ENCODE measurements around the gene KDM3B.
A peak's percentile ranks its signal among the peaks of the same experiment; 100 is the strongest.

The KDM3B gene

DNA sequence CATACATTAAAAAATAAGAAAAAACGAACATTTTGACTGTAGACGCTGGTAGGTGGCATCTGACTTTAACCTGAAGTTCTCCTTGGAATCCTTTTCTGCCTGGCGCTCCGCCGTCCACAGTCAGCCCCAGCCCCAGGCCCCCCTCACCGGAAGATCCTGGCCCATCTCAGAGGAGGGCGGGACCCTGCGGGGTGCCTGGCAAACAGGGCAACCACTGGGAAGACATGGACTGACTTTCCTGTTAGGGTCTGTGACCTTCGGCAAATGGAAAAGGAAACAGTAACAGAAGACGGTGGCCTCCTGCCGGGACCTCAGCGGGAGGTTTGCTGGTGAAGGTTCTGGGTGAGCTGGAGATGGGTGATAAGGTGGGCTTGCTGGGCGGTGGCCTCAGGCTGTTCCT is 101.1 kb downstream of the KDM3B start:
- no peak for DNase-seq (ENCODE audit: low read depth)

DNA sequence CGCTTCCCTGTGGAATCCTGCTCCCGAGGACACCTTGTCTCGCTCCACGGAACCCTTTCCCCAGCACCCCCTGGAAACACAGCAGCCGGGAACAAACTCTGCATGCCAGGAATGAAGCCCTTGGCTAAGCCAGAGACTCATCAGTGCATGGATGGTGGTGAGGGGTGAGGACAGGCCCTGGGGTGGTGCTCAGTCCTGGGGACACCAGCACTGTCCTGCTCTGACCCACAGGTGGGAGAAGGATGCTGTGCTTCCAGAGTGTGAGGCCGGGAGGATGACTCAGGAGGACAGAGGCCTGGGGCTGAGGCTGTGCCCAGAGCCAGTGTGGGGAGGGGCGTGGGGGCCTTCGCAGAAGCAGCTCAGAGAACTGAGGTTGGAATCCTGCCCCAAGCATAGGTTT is 101.6 kb downstream of the KDM3B start:
- DNase-seq (ENCODE audit: low read depth): no peak

DNA sequence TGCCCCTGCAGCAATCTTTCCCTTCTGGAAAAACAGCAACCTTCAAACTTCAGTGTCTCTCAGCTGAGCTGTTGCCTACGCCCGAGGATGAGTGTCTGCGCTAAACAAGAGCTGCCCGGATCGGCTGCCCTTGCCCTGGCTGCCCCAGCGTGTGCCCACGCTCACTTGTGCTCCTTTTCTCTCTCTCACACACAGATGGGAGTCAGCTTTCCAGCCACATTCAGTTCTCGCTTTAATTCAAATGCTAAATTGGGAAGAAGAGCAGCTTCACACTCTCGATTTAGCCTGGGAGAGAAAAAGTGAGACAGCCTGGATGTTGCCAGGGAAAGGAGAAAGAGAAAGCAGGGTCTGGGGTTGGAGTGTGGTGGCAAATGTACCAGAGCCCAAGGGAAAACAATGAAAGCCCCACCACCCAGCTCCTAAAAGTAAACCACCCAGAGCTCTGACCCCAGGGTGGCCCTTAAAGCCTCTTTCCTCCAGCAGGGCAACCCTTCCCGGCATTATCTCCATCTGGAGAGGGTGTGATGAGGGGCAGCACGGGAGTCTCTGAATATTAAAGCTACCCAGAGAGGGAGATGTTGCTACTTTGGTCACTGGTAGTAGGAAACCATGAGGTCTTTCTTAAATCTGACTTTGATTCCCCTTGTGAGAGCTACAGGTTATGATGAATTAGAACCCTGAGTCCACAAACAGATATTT is 102.9 kb downstream of the KDM3B start:
- DNase-seq (ENCODE audit: low read depth): no peak

DNA sequence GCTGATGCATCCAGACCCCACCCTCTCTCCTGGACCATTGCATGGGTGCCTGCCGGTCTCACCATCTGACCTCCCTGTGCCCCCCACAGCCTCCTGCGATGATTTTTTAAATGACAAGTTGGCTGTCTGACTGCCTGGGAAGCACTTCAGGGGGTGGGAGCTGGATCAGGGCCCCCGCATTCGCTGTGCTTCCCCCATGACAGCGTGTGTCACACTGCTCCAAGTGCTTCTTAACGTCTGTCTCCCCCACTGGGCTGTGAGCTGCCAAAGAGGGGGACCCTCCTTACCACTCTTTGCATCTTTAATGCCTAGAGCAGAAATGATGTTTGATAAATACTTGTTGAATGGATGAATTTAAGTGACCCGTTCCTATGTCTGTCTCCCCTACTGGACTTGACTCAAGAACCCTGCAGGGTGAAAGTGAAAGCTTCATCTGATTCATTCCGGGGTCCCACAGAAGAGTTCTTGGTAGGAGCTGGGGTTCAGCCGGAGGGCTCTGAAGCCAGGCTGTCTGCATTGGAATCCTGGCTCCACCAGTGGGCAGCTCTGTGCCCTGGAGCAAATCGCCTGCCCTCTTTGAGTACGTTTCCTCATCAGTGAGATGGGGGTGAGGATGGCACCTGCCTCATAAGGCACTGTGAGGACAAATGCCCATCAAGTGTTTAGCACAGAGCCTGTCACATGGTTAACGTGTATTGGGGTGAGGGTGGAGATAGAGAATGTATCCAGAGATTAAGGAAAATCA is 105.2 kb downstream of the KDM3B start:
- no peak for DNase-seq (ENCODE audit: low read depth)

DNA sequence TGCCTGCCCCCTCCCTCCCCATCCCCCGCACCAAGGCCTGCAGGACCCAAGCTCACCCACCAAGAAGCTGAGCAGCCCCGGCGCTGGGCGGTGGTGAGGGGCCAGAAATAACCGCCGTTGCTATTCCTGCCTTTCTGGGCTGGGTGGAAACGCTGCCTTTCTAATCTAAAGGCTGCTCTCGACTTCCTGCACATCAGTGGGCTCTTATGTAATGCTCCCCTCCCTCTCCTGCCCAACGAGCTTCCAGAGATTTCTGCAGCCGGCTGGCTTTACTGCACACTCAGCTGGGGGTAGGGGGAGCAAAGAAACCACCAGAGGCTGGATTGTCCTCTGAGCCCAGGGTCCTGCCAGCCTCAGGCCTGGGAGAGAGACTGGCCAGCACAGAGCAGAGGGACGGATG is 105.9 kb downstream of the KDM3B start:
- DNase-seq (ENCODE audit: low read depth): no peak

DNA sequence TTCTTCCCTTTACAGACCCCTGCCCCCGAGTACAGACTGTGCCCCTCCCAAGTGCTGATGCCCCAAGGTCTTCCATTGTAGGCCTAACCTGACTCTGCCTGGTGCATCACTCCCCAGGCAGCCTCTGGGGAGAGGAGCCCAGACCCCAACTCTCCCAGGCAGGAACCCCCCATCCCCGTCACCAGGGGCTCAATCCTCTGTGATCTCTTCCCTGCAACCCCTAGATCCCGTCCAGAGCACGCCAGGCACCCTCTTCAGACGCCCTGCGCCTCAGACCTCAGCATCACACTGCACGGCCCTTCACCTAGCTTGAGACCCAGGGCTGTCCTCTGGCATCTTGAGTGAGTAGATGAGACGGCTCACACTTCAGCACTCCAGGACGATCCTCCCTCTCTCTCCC is 106.4 kb downstream of the KDM3B start:
- DNase-seq (ENCODE audit: low read depth): no peak

DNA sequence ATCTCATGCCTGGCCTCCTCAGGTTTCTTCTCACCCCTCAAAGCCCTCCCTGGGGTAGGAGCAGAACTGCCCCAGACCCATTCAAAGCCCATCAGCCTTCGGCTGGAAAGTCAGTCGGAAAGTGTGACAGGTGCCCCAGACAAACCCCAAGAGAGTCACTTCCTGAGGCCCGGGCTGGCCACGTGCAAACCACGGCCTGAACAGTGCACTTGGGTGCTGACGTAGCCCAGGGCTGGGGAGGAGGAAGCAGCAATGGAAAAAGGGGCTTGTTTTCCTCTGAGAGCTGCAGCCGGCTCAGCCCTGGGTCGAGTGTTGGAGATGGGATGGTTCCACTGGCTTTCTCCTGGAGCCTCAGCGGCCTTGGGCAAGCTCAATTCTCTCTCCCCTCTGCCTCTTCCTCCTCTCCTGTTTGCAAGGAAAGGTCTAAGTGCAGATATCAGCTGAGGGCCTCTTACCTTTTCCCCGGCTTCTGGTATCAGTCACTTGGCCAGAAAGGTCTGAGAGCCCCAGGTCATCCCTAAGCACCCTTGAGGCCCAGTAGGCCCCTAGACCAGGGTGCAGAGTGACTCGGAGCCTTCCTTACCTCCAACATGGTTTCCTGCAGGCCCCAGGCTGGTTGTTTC is 106.9 kb downstream of the KDM3B start:
- no peak for DNase-seq (ENCODE audit: low read depth)

DNA sequence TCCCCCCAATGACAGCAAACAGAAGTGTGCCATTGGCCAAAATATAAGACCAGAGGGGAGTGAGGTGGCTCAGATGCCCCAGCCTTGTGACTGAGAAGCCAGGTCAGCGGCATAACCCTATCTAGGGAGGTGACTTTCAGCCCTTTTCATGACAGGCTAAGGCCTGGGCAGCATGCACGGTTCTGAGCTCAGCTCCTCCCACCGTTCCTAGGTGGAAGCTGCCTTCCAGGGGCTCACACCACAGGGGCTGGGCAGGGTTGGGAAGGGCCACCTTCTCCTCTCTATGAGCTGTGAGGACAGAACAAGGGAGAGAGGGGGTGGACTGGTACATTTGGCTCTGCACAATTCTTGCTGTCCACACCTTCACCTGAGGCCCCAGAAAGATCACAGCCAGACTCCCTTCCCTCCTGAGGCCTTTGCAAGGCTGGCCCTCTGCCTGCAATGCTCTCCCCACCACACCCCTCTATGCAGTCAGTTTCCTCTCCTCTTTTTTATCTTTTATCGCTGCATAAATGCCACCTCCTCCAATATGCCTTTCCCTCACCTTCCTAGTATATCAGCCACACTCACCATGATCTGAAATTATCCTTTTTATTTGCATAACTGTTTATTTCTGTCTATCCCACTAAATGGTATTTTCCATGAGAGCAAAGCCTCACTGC is 107.7 kb downstream of the KDM3B start:
- no peak for DNase-seq (ENCODE audit: low read depth)

DNA sequence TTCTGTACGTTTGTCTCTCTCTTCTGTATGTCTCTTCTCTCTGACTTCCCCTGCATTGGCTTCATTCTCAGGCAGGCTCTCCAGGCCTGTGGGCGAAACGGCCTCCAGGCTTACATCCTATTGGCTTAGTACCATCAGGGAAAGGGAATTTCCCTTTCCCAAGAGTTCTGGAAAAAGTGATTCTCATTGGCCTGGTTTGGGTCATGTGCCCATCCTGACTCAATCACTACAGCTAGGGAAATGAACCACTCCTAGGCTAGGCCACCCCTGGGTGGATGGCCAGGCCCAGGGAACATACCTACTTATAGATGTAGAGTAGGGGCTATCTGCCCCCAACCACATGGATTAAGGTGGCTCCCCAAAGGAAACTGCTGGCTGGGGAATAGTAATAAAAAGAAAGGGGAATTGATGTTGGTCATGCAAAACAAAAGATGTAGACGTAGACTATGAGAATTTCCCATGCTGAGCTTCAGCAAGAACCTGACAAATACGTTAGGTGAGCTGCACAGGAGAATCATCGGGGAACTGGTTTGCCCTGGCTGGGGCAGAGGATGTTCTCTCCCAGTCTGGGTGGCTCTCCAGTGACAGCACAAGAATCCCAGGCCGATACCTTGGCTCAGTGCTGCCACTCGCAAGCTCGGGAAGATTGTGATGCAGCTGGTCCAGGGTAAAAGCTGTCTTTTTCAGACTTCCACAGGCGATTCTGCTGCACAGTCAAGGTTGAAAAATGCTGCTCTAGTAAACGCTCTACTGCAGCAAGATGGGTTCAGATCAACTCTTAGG is 109.0 kb downstream of the KDM3B start:
- DNase-seq (ENCODE audit: low read depth): peak; percentile 70

DNA sequence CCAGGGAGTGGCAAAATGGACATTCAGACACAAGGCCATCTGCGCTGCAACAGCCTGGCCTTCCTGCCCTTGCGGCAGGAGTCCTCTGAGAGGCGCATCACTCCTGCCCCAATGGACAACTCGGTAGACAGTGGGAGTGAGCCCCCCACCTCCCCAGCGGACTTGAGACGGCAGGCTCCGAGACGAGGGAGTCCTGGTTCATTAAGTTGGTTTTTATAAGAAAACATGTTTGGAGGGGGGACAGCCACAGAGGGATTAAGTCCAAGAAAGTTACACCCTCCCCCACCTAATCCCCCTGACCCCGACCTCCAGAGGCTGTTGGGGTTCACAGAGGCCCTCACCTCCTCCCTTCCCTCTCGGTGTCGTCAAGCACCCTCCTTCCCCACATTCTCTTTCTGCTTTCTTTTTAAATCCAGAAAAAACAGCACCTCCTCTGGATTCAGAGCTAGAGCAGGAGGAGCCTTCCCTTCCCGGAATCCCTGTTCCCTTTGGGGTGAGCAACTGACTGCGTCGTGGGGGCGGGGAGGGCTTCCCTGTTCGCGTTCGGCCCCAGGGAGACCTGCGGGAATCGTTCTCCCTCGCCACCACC is 111.0 kb downstream of the KDM3B start:
- peak; percentile 46 for DNase-seq (ENCODE audit: low read depth)

DNA sequence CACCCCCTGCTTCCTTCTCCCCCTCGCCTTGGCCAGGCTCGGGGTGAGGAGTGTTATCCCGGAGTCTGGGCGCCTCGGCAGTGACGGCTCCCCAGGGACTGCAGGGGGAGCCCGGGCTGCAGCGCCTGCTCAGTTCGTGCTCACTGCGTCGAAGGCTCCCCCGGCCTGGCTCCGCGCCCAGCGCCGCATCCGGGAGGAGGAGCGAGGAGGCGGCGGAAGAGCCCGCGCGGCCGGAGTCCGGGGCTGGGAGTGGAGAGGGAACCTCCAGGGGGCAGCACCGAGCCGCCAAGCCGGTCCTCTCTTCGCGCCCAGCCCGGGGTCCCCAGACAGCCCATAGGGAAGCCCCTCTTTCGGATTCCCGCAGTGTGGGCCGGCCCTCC is 111.5 kb downstream of the KDM3B start:
- DNase-seq (ENCODE audit: low read depth): peak; percentile 95

DNA sequence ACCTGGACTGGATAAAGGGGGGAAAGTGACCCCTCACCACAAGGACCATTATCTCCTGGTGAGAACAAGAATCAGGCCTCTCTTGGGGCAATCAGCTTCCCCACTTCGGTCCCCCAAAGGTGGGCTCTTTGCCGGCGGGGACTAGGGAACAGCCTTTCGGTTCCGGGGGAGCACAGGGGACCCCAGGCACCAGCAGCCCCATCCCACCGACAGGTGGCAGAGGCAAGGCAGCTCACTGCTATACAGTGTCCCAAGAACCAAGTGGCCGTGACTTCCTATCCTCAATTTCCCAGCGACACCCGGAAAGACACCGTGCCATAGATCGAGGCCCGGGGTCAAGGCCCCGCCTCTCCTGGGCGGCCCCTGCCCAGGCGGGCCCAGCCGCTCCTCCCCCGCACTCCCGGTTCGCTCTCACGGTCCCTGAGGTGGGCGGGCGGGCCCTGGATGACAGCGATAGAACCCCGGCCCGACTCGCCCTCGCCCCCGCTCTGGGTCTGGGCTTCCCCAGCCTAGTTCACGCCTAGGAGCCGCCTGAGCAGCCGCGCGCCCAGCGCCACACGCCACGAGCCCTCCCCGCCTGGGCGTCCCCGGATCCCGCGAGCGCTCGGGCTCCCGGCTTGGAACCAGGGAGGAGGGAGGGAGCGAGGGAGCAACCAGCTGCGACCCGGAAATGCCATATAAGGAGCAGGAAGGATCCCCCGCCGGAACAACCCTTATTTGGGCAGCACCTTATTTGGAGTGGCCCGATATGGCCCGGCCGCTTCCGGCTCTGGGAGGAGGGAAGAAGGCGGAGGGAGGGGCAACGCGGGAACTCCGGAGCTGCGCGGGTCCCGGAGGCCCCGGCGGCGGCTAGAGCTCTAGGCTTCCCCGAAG is 112.1 kb downstream of the KDM3B start:
- DNase-seq (ENCODE audit: low read depth): peak; percentile 99

DNA sequence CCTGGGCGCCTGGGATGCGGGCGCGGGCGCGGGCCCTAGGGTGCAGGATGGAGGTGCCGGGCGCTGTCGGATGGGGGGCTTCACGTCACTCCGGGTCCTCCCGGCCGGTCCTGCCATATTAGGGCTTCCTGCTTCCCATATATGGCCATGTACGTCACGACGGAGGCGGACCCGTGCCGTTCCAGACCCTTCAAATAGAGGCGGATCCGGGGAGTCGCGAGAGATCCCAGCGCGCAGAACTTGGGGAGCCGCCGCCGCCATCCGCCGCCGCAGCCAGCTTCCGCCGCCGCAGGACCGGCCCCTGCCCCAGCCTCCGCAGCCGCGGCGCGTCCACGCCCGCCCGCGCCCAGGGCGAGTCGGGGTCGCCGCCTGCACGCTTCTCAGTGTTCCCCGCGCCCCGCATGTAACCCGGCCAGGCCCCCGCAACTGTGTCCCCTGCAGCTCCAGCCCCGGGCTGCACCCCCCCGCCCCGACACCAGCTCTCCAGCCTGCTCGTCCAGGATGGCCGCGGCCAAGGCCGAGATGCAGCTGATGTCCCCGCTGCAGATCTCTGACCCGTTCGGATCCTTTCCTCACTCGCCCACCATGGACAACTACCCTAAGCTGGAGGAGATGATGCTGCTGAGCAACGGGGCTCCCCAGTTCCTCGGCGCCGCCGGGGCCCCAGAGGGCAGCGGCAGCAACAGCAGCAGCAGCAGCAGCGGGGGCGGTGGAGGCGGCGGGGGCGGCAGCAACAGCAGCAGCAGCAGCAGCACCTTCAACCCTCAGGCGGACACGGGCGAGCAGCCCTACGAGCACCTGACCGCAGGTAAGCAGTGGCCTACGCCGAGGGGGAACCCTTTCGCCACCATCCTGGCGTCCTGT is 113.0 kb downstream of the KDM3B start, which contains the start of gene EGR1:
EGR1 (plus strand) TSS at position 219 of the 864 bp plus-strand sequence; CDS start at position 502, 283 bp downstream.
- DNase-seq (ENCODE audit: low read depth): peak; percentile 96

DNA sequence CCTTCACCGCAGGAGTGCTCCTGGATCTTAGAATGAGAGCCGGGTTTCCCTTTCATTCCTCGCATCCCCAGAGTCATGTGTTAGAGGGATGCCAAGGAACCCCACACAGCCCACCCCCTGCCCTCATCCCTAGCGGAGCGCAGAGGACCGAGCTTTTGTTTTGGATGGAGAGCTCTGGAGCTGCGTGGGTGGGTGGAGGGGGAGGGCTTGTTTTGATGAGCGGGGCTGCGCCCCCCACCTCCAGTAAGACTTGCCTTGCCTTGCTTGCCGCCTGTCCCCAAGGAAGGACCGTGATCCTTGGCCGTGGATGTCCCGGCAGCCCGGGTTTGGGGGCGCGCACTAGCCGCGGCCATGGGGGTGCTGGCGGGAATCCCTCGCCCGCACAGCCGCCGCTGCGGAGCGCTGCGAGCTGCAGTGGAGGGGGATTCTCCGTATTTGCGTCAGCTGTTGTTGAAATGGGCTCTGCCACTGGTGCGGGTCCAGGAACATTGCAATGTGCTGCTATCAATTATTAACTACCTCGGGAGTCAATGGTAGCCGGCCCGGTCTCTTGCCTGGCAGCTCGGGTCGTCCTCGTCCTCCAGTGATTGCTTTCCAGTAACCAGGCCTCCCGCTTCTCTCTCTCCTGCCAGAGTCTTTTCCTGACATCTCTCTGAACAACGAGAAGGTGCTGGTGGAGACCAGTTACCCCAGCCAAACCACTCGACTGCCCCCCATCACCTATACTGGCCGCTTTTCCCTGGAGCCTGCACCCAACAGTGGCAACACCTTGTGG is 113.8 kb downstream of the KDM3B start:
- peak; percentile 61 for DNase-seq (ENCODE audit: low read depth)

DNA sequence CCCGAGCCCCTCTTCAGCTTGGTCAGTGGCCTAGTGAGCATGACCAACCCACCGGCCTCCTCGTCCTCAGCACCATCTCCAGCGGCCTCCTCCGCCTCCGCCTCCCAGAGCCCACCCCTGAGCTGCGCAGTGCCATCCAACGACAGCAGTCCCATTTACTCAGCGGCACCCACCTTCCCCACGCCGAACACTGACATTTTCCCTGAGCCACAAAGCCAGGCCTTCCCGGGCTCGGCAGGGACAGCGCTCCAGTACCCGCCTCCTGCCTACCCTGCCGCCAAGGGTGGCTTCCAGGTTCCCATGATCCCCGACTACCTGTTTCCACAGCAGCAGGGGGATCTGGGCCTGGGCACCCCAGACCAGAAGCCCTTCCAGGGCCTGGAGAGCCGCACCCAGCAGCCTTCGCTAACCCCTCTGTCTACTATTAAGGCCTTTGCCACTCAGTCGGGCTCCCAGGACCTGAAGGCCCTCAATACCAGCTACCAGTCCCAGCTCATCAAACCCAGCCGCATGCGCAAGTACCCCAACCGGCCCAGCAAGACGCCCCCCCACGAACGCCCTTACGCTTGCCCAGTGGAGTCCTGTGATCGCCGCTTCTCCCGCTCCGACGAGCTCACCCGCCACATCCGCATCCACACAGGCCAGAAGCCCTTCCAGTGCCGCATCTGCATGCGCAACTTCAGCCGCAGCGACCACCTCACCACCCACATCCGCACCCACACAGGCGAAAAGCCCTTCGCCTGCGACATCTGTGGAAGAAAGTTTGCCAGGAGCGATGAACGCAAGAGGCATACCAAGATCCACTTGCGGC is 114.6 kb downstream of the KDM3B start:
- DNase-seq (ENCODE audit: low read depth): peak; percentile 80

DNA sequence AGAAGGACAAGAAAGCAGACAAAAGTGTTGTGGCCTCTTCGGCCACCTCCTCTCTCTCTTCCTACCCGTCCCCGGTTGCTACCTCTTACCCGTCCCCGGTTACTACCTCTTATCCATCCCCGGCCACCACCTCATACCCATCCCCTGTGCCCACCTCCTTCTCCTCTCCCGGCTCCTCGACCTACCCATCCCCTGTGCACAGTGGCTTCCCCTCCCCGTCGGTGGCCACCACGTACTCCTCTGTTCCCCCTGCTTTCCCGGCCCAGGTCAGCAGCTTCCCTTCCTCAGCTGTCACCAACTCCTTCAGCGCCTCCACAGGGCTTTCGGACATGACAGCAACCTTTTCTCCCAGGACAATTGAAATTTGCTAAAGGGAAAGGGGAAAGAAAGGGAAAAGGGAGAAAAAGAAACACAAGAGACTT is 115.2 kb downstream of the KDM3B start:
- DNase-seq (ENCODE audit: low read depth): no peak

DNA sequence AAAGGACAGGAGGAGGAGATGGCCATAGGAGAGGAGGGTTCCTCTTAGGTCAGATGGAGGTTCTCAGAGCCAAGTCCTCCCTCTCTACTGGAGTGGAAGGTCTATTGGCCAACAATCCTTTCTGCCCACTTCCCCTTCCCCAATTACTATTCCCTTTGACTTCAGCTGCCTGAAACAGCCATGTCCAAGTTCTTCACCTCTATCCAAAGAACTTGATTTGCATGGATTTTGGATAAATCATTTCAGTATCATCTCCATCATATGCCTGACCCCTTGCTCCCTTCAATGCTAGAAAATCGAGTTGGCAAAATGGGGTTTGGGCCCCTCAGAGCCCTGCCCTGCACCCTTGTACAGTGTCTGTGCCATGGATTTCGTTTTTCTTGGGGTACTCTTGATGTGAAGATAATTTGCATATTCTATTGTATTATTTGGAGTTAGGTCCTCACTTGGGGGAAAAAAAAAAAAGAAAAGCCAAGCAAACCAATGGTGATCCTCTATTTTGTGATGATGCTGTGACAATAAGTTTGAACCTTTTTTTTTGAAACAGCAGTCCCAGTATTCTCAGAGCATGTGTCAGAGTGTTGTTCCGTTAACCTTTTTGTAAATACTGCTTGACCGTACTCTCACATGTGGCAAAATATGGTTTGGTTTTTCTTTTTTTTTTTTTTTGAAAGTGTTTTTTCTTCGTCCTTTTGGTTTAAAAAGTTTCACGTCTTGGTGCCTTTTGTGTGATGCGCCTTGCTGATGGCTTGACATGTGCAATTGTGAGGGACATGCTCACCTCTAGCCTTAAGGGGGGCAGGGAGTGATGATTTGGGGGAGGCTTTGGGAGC is 115.9 kb downstream of the KDM3B start:
- DNase-seq (ENCODE audit: low read depth): peak; percentile 75

Measured in fibroblast of gingiva (primary cell).